HepG2 (cell line): ENCODE results near the gene INO80E. TPM values are rescaled to one million over a fixed set of nuclear protein-coding genes. Genes with fewer than 3 reads are reported as not detected.

ENCODE experiments used
- EEA1 ChIP-seq: sonication (generic); formaldehyde crosslinking; IDR thresholded peaks from 2 replicates; pipeline ENCODE4 v1.5.1; 2020; ENCODE audit warnings: mild to moderate bottlenecking, missing genetic modification reagents, borderline replicate concordance
- GMEB1 ChIP-seq: sonication (generic); formaldehyde crosslinking; IDR thresholded peaks from 2 replicates; pipeline ENCODE4 v1.5.1; 2020; ENCODE audit warnings: missing genetic modification reagents, mild to moderate bottlenecking, borderline replicate concordance
- GPN1 ChIP-seq: sonication (generic); formaldehyde crosslinking; IDR thresholded peaks from 2 replicates; pipeline ENCODE4 v1.5.1; 2020; ENCODE audit warnings: missing genetic modification reagents, borderline replicate concordance
- HNRNPH1 ChIP-seq: fragments of 200-400 bp; formaldehyde crosslinking; optimal IDR thresholded peaks from 2 replicates; pipeline ENCODE3; 2017; ENCODE audit warnings: mild to moderate bottlenecking, low read depth, low read length
- HOXA7 ChIP-seq: sonication (generic); formaldehyde crosslinking; IDR thresholded peaks from 2 replicates; pipeline ENCODE4 v1.8.1; 2022; ENCODE audit warnings: mild to moderate bottlenecking, missing genetic modification reagents, moderate library complexity
- HOXA9 ChIP-seq: sonication (generic); formaldehyde crosslinking; IDR thresholded peaks from 2 replicates; pipeline ENCODE4 v1.8.1; 2022; ENCODE audit warnings: missing genetic modification reagents, mild to moderate bottlenecking, moderate library complexity, borderline replicate concordance
- KDM1A ChIP-seq: IDR thresholded peaks from 2 replicates; pipeline ENCODE4 v1.6.1; 2016; ENCODE audit warnings: missing compliant biosample characterization
- MATR3 ChIP-seq: sonication (generic); formaldehyde crosslinking; IDR thresholded peaks from 2 replicates; pipeline ENCODE4 v1.4.0; 2020; ENCODE audit warnings: missing genetic modification reagents
- NCOA5 ChIP-seq: sonication (generic); formaldehyde crosslinking; IDR thresholded peaks from 2 replicates; pipeline ENCODE4 v1.4.0; 2020; ENCODE audit warnings: missing genetic modification reagents
- POLR2AphosphoS2 ChIP-seq: IDR thresholded peaks from 2 replicates; pipeline ENCODE4 v1.6.1; 2011; ENCODE audit warnings: low read depth, low read length, improper control_type of control experiment
- RFX5 ChIP-seq: IDR thresholded peaks from 2 replicates; pipeline ENCODE4 v1.6.1; 2011; ENCODE audit warnings: low read depth, low read length, improper control_type of control experiment
- RXRA ChIP-seq: sonication (generic); formaldehyde crosslinking; IDR thresholded peaks from 2 replicates; pipeline ENCODE4 v1.5.1; 2020; ENCODE audit warnings: missing genetic modification reagents
- SMAD9 ChIP-seq: sonication (generic); formaldehyde crosslinking; IDR thresholded peaks from 2 replicates; pipeline ENCODE4 v1.5.1; 2020; ENCODE audit warnings: mild to moderate bottlenecking, missing genetic modification reagents
- STAT6 ChIP-seq: sonication (generic); formaldehyde crosslinking; IDR thresholded peaks from 2 replicates; pipeline ENCODE4 v1.4.0; 2020; ENCODE audit warnings: missing genetic modification reagents, mild to moderate bottlenecking, borderline replicate concordance
- TFDP1 ChIP-seq: IDR thresholded peaks from 2 replicates; pipeline ENCODE4 v1.6.1; 2016; ENCODE audit warnings: missing compliant biosample characterization, missing genetic modification reagents, borderline replicate concordance
- ZBTB3 ChIP-seq: sonication (generic); formaldehyde crosslinking; IDR thresholded peaks from 2 replicates; pipeline ENCODE4 v1.4.0; 2020; ENCODE audit warnings: low read depth, mild to moderate bottlenecking, moderate library complexity, missing genetic modification reagents, borderline replicate concordance
- ZNF331 ChIP-seq: sonication (generic); formaldehyde crosslinking; IDR thresholded peaks from 2 replicates; pipeline ENCODE4 v1.4.0; 2020; ENCODE audit warnings: missing genetic modification reagents
- ZNF362 ChIP-seq: sonication (generic); formaldehyde crosslinking; IDR thresholded peaks from 2 replicates; pipeline ENCODE4 v1.4.0; 2020; ENCODE audit warnings: missing genetic modification reagents, mild to moderate bottlenecking, borderline replicate concordance
- ZNF557 ChIP-seq: sonication (generic); formaldehyde crosslinking; IDR thresholded peaks from 2 replicates; pipeline ENCODE4 v1.4.0; 2020; ENCODE audit warnings: missing genetic modification reagents
- ZNF577 ChIP-seq: sonication (generic); formaldehyde crosslinking; IDR thresholded peaks from 2 replicates; pipeline ENCODE4 v1.4.0; 2020; ENCODE audit warnings: mild to moderate bottlenecking, low read depth, missing genetic modification reagents, borderline replicate concordance
- ZNF749 ChIP-seq: sonication (generic); formaldehyde crosslinking; IDR thresholded peaks from 2 replicates; pipeline ENCODE4 v1.8.0; 2022; ENCODE audit warnings: mild to moderate bottlenecking, missing genetic modification reagents, moderate library complexity, borderline replicate concordance
- polyA plus RNA-seq, 8 experiments: library from polyadenylated mRNA; depleted of rRNA in 3 of 8; stranded (reverse) in 7 of 8; unstranded in 1 of 8; fragments of >200 nt; fragmentation: Illumina TruSeq in 4 of 8; extraction: Trizol in 4 of 8; gene quantifications; 2 replicates each; pipeline versions ENCODE4 v1.2.1 to v1.2.3, GENCODE V29; 2011 to 2016; ENCODE audit warnings: low read depth in 4 of 8, missing spikeins in 1 of 8, mixed read lengths in 1 of 8; ENCODE audit not compliant: insufficient read depth in 1 of 8
- total RNA-seq, 5 experiments: library from RNA; depleted of rRNA; stranded (reverse); fragments of >200 nt; fragmentation: Illumina TruSeq; extraction: Trizol; gene quantifications; 2 replicates each; pipeline ENCODE4 v1.2.3, GENCODE V29; 2016; ENCODE audit warnings: low read depth in 1 of 5

INO80E gene
- total and polyA plus RNA-seq, 2 of the 13 experiments (the other 11 are each of a cell fraction or from before 2014, with no cell fraction given), result 25.8 to 45.6 TPM

GRCh38 chr16:29973384-29974246, 22.4 kb upstream of the INO80E start, which contains the start of gene TAOK2 (continued):
- TF ChIP-seq GMEB1 (CRISPR knock-in tag), result peak; percentile 85
- peak; percentile 99 for TF ChIP-seq TFDP1
- TF ChIP-seq EEA1 (CRISPR knock-in tag), result no peak; the same call in 1 of the 2 replicates
- TF ChIP-seq ZNF749, result peak; percentile 88; the same call in 1 of the 2 replicates
- no peak for TF ChIP-seq NCOA5 (CRISPR knock-in tag)
- TF ChIP-seq ZNF577, result no peak
- no peak for TF ChIP-seq SMAD9
- TF ChIP-seq ZNF362 (CRISPR knock-in tag), result no peak
- TF ChIP-seq STAT6, result no peak
- peak; percentile 97 for TF ChIP-seq ZNF557
- 0 out of 2 replicates have a peak, but pooled peaks have one; percentile 42 for TF ChIP-seq POLR2AphosphoS2
- TF ChIP-seq HOXA7 (CRISPR knock-in tag), result no peak
- TF ChIP-seq RFX5, result peak; percentile 99
- TF ChIP-seq ZBTB3 (CRISPR knock-in tag), result 0 out of 2 replicates have a peak, but pooled peaks have one; percentile 50
- TF ChIP-seq HOXA9 (CRISPR knock-in tag), result peak; percentile 88; the same call in 1 of the 2 replicates
- peak; percentile 45; the same call in 1 of the 2 replicates for TF ChIP-seq RXRA
- TF ChIP-seq MATR3 (CRISPR knock-in tag), result no peak
- TF ChIP-seq HNRNPH1, result peak; percentile 94
- 0 out of 2 replicates have a peak, but pooled peaks have one; percentile 30 for TF ChIP-seq ZNF331 (CRISPR knock-in tag)
- TF ChIP-seq GPN1 (CRISPR knock-in tag), result no peak
- TF ChIP-seq KDM1A (CRISPR knock-in tag), result no peak
